Smooth muscle cell (in vitro differentiated cells): ENCODE measurements around the gene INPP4A. TPM values are rescaled to one million over a fixed set of nuclear protein-coding genes. Genes with fewer than 3 reads are reported as not detected.

Experiments used
- DNase-seq: peaks from one replicate; lab custom pipeline; 2025; ENCODE audit not compliant: unreplicated experiment; lab: John Stamatoyannopoulos, UW
- H2AFZ ChIP-seq: fragments of 200-600 bp; sonication (generic); 2 replicates; pipeline ENCODE4 v1.6.0; 2016; ENCODE audit warnings: antibody characterized with exemption, low read depth, mild to moderate bottlenecking
- H3F3A ChIP-seq: fragments of 200-600 bp; sonication (generic); 2 replicates; pipeline ENCODE4 v1.6.0; 2017; ENCODE audit warnings: antibody characterized with exemption, low read depth
- H3K27ac ChIP-seq: fragments of 200-600 bp; sonication (generic); 2 replicates; pipeline ENCODE4 v1.5.1; 2016; ENCODE audit warnings: low read depth, mild to moderate bottlenecking
- H3K27me3 ChIP-seq: fragments of 200-600 bp; sonication (generic); 2 replicates; pipeline ENCODE4 v1.6.1; 2016; ENCODE audit warnings: low read depth, mild to moderate bottlenecking
- H3K36me3 ChIP-seq: fragments of 200-600 bp; sonication (generic); 2 replicates; pipeline ENCODE4 v1.5.1; 2016; ENCODE audit warnings: low read depth
- H3K4me1 ChIP-seq: fragments of 200-600 bp; sonication (generic); 2 replicates; pipeline ENCODE4 v1.5.1; 2016; ENCODE audit warnings: low read depth
- H3K4me2 ChIP-seq: fragments of 200-600 bp; sonication (generic); 2 replicates; pipeline ENCODE4 v1.6.0; 2016; ENCODE audit warnings: mild to moderate bottlenecking
- H3K4me3 ChIP-seq: fragments of 200-600 bp; sonication (generic); 2 replicates; pipeline ENCODE4 v1.5.1; 2016; ENCODE audit warnings: mild to moderate bottlenecking
- H3K79me2 ChIP-seq: fragments of 200-600 bp; sonication (generic); 2 replicates; pipeline ENCODE4 v1.6.0; 2016; ENCODE audit warnings: low read depth, mild to moderate bottlenecking
- H3K9ac ChIP-seq: fragments of 200-600 bp; sonication (generic); 2 replicates; pipeline ENCODE4 v1.6.0; 2016; ENCODE audit warnings: low read depth
- H3K9me3 ChIP-seq: fragments of 200-600 bp; sonication (generic); replicated peaks from 2 replicates; pipeline ENCODE4 v1.5.1; 2016; ENCODE audit warnings: low read depth
- H4K20me1 ChIP-seq: fragments of 200-600 bp; sonication (generic); 2 replicates; pipeline ENCODE4 v1.6.0; 2016; ENCODE audit warnings: low read depth
- WGBS: methylation state at CpG from one replicate; pipeline ENCODE4 v1.1.7; 2016; ENCODE audit warnings: low lambda C conversion rate; 5-methylcytosine and 5-hydroxymethylcytosine counted together
- polyA plus RNA-seq: library from polyadenylated mRNA; unstranded; fragments of >200 nt; fragmentation: Nextera tagmentation; extraction: Ambion mirVana; gene quantifications from 2 replicates; pipeline ENCODE4 v1.2.1, GENCODE V29; 2016
- total RNA-seq: library from RNA; depleted of rRNA; stranded (reverse); fragments of >200 nt; gene quantifications from 2 replicates; pipeline ENCODE4 v1.2.3, GENCODE V29; 2014
- TF ChIP-seq, protein P1 (sequence below): fragments of 200-600 bp; sonication (generic); IDR thresholded peaks from 2 replicates; pipeline ENCODE4 v1.5.1; 2017; ENCODE audit warnings: borderline replicate concordance, mild to moderate bottlenecking, antibody characterized with exemption; ENCODE audit not compliant: insufficient read depth, poor library complexity, severe bottlenecking

INPP4A gene
- total and polyA plus RNA-seq, 2 experiments from 2014 or later = 10.1 to 17.3 TPM

DNA sequence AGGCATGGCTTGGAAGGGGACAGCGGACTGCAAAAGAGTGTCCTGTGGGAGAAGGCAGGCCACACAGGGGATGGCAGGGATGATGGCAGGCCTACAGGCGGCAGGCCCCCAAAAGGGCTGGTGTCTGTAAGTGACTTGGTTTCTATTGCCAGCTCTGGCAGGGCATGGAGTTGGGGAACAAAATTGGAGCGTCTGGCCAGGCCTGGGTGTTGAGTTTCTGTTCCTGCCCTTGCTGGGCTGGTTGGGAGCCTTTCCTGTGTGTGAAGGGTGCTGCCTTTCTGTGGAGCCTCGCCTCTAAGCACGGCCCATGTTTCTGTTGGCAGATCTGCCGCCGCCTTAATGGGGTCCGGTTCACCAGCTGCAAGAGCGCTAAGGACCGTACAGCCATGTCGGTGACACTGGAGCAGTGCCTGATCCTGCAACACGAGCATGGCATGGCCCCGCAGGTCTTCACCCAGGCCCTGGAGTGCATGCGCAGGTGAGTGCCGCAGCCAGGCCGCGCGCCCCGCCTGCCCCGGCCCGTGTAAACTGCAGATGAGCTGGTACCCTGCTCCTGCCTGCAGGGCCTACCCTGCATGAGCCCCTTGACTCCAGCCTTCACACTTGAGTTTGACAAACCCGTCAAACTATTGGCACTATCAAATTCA, 132.1 kb downstream of the INPP4A start:
- H3K9ac ChIP-seq = no peak overlapping the region
- H3K27ac ChIP-seq = no peak overlapping the region
- DNase-seq = no peak
- H3K27me3 ChIP-seq = no peaks in the 10 kb centered on the region
- no peaks in the 10 kb centered on the region for H4K20me1 ChIP-seq
- H3K4me1 ChIP-seq = no peaks in the 10 kb centered on the region
- H3K4me3 ChIP-seq = no peak overlapping the region
- H3K36me3 ChIP-seq = peaks cover 3% of the 10 kb centered on the region
- H3K4me2 ChIP-seq = no peak overlapping the region
- 98% methylated on average over 20 of the region's 22 CpGs for WGBS
- no peaks in the 10 kb centered on the region for H3K9me3 ChIP-seq
- no peaks in the 10 kb centered on the region for H3F3A ChIP-seq
- TF ChIP-seq, protein P1, sequence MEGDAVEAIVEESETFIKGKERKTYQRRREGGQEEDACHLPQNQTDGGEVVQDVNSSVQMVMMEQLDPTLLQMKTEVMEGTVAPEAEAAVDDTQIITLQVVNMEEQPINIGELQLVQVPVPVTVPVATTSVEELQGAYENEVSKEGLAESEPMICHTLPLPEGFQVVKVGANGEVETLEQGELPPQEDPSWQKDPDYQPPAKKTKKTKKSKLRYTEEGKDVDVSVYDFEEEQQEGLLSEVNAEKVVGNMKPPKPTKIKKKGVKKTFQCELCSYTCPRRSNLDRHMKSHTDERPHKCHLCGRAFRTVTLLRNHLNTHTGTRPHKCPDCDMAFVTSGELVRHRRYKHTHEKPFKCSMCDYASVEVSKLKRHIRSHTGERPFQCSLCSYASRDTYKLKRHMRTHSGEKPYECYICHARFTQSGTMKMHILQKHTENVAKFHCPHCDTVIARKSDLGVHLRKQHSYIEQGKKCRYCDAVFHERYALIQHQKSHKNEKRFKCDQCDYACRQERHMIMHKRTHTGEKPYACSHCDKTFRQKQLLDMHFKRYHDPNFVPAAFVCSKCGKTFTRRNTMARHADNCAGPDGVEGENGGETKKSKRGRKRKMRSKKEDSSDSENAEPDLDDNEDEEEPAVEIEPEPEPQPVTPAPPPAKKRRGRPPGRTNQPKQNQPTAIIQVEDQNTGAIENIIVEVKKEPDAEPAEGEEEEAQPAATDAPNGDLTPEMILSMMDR = no peak
- H2AFZ ChIP-seq = no peak overlapping the region
- H3K79me2 ChIP-seq = no peaks in the 10 kb centered on the region

DNA sequence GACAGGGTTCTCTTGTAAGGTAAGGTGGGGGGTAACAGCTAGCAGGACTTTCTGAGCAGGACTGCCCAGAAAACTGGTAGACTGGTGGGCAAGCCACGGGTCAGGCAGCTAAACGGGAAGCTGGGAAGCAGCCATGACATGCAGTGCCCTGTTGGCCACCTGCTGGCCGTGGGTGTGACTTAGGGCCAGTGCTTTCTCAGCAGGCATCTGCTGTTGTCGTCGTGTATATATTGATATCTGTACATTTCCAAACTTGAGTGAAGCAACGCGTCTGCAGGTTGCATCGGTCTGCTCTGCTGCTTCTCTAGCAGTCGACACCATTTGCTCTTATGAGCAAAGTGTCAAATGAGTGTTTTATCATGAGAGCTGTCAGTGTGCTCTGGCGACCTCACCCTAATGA, 132.7 kb downstream of the INPP4A start:
- no peak overlapping the region for H3K27ac ChIP-seq
- H2AFZ ChIP-seq = no peak overlapping the region
- no peaks in the 10 kb centered on the region for H4K20me1 ChIP-seq
- no peak overlapping the region for H3K9ac ChIP-seq
- no peaks in the 10 kb centered on the region for H3F3A ChIP-seq
- WGBS = 87% methylated on average over 10 of the region's 10 CpGs
- no peaks in the 10 kb centered on the region for H3K4me1 ChIP-seq
- no peak overlapping the region for H3K4me3 ChIP-seq
- H3K4me2 ChIP-seq = no peak overlapping the region
- DNase-seq = no peak
- no peaks in the 10 kb centered on the region for H3K9me3 ChIP-seq
- H3K27me3 ChIP-seq = no peaks in the 10 kb centered on the region
- no peaks in the 10 kb centered on the region for H3K79me2 ChIP-seq
- H3K36me3 ChIP-seq = peaks cover 4% of the 10 kb centered on the region
- TF ChIP-seq, protein P1 = no peak

DNA sequence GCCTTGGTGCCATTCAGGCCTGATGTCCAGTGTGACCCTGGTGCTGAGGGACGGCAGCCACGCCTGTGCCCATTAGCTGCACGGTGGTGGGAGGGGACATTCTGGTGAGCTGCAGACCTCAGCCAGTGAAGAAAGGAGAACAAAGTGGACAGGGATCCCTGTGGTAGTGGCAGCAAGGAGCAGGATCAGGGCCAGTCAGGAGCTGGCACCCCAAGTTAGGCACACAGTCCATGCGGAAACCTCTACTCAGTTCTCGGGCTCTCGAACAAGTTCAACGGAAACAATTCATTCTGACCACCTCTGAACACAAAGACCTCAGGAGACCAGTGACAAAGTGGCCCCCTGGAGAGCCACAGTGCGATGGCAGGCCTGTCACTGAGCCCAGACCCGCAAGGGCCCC, 133.6 kb downstream of the INPP4A start:
- Histone ChIP-seq H3K4me2 (no peak overlapping the region), H2AFZ (no peak overlapping the region), H3K4me3 (no peak overlapping the region), H3K36me3 (peaks cover 4% of the 10 kb centered on the region), H3F3A (no peaks in the 10 kb centered on the region), H3K9me3 (no peaks in the 10 kb centered on the region), H3K9ac (no peak overlapping the region), H3K27me3 (no peaks in the 10 kb centered on the region), H3K79me2 (no peaks in the 10 kb centered on the region), H4K20me1 (no peaks in the 10 kb centered on the region), H3K4me1 (no peaks in the 10 kb centered on the region), H3K27ac (no peak overlapping the region)
- TF ChIP-seq, protein P1 = no peak
- DNase-seq = no peak
- 98% methylated on average over 9 of the region's 9 CpGs for WGBS

DNA sequence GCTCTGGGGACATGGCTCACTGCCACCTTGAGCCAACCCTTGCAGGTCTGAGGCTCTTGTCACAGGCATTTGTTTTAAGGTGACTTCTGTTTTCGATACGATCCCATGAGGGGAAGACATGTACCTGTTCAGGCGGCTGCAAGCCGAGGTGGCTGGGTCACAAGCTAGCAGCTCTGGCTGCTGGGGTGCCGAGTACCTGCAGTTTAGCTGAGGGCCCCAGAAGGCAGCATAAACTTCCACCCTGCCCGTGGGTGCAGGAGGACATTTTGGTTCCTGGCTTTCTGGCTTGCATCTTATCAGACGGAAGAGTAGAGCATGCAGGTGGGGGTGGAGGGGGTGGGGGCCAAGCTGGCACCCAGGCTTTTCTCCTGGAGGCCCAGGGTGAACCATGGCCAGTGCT, 135.3 kb downstream of the INPP4A start:
- no peak overlapping the region for H3K4me2 ChIP-seq
- TF ChIP-seq, protein P1 = no peak
- H3K4me3 ChIP-seq = no peak overlapping the region
- H3K36me3 ChIP-seq = peaks cover 4% of the 10 kb centered on the region
- no peaks in the 10 kb centered on the region for H3K9me3 ChIP-seq
- no peaks in the 10 kb centered on the region for H3K27me3 ChIP-seq
- H2AFZ ChIP-seq = no peak overlapping the region
- no peaks in the 10 kb centered on the region for H3K4me1 ChIP-seq
- WGBS = 95% methylated on average over 7 of the region's 7 CpGs
- no peaks in the 10 kb centered on the region for H3K79me2 ChIP-seq
- no peaks in the 10 kb centered on the region for H4K20me1 ChIP-seq
- no peak overlapping the region for H3K27ac ChIP-seq
- H3F3A ChIP-seq = no peaks in the 10 kb centered on the region
- no peak for DNase-seq
- no peak overlapping the region for H3K9ac ChIP-seq
